Measurements from ENCODE around the gene TOM1.
"Not testable (repeated sequence)": the region's sequence is repeated elsewhere in the genome, so short reads cannot be mapped to it uniquely, and the experiment has no call there.

Gene TOM1

DNA sequence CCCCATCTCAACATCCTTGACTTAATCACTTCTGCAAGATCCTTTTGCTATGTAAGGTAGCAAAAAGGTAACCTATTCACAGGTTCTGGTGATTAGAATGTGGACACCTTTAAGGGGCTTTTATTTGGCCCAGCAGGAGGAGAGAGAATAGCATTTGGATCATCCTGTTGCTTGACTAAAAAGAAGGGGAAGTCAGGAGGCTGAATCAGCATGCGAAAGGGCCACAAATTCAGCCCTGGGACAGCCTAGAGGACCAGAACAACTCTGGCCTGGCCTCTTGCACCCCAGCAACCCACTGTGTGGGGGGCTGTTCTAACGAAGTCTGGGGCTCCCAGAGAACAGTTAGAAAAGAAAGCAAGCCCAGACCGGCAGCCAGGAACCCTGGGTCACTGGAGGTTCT, 78.0 kb downstream of the TOM1 start:
- DNase-seq, result no peak

DNA sequence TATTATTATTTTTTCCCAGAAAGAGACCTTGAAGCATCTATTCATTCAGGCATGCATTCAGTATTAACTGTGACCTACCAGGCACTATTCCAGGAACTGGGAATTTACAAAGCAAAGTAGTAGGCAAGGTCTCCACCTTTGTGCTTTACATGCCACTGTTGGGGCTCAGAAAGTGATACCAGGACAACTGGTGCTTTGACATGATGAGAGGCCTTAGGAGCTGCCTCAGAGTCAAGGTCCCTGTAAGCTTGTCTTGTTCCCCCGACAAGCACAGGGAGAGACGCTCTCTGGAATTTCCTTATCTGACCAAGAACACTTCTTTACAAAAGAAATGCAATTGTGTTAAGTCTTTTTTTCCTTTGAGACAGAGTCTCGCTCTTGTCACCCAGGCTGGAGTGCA, 78.9 kb downstream of the TOM1 start:
- no peak for DNase-seq

DNA sequence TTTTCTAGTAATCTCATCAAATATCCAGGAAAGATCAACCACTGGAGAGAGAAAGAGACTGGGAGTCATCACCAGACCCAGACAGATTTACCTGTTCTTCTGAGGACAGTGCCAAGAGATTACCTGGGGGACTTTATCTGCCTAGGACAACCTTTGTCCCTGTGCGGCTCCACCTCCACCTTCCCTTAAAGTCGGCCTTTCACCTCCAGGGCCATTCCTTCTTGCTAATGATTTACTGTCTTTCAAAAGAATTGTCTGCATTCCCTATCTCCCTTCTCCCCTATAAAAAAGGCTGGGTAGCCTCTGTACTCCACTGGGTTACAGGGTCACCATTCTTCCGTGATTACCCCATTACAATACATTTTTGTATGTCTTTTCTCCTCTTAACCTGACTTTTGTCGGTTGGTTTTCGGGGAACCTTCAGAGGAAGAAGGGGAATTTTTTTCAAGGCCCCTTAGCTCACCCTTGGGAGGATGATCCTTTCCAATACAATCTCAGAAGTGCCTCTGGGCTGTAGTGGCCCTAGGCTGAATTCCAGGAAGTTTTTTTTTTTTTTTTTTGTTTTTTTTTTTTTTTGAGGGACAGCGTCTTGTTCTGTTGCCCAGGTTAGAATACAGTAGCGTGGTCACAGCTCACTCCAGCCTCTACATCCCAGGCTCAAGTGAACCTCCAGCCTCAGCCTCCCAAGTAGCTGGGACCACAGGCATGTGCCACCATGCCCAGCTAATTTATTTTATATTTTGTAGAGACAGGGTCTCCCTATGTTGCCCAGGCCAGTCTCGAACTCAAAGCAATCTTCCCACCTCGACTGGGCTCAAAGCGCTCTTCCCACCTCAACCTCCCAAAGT, 79.7 kb downstream of the TOM1 start:
- no peak for DNase-seq

DNA sequence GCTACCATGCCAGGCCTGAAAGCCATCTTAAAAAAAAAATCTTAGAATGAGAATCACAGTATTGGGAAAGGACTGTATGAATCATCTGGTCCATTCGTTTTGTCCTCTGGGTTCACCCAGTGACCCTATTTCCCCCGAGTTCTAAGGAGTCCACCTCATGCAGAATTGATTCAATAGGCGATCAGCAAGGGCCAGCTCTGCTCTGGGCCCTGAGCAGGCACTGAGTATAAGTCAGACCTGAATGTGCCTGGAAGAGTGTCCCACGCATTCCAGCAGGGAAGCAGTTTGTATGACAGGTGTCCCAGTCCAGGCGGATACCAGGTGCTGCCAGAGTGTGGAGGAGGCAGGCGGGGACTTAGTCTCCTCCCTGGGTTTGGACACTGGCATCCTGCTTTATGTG, 80.3 kb downstream of the TOM1 start:
- no peak for DNase-seq

DNA sequence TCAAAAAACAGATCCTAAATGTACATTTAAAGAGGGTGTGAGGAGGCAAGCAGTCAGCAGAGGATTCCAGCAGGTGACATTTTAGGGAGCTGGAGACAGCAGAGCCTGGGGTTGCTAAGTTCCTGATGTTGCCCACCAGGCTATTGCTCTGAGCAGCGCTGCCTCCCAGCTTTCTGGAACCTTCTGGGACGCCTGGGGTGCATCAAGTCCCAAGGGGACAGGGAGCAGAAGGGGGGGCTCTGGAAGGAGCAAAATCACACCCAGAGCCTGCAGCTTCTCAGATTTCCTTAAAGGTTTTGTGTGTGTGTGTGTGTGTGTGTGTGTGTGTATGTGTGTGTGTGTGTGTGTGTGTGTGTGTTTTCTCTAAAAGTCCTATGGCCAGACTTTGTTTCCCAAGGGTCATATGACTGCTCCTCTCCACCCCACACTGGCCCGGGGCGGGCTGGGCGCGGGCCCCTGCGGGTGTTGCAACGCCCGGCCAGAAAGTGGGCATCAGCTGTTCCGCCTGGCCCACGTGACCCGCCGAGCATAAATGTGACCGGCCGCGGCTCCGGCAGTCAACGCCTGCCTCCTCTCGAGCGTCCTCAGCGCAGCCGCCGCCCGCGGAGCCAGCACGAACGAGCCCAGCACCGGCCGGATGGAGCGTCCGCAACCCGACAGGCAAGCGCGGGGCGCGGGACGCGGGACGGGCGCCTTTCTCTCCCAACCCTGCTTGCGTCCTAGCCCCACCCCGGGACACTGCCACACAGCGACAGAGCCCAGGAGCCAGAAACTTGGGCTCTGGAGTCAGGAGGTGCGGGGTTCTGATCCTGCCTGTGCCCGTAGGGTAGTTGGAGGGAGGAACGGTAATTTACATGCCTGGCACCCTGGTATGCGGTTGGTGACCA, 81.1 kb downstream of the TOM1 start, which contains the start of gene HMOX1:
HMOX1 (plus strand) TSS at position 560 of the 887 bp plus-strand sequence; CDS start at position 638, 78 bp downstream.
- DNase-seq, result peak; percentile 15

DNA sequence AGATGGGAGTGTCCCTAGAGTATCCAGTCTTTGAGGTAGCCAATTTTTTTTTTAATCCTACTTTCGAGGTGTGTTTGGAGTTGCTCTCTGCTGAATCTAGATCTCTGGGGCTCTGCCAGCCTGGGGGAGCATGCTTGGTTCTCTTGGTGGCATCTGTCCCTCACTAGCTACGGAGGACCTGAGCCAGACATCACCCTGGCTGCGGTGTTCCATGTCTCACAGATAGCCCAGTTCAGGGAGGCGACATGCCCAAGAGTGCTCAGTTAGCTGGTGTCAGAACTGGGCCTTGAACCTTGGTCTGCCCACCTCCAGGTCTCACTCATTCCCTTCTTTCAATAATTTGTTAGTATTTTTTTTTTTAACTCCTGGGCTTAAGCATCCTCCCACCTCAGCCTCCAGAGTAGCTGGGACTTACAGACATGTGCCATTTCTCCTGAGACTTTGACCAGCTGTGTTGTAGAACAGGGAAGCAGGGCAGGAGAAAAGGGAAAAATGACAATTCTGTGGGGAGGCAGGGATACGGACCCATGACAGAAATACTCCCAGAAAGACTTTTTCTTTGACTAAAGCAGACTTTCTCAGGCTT, 81.8 kb downstream of the TOM1 start:
- DNase-seq, result no peak

DNA sequence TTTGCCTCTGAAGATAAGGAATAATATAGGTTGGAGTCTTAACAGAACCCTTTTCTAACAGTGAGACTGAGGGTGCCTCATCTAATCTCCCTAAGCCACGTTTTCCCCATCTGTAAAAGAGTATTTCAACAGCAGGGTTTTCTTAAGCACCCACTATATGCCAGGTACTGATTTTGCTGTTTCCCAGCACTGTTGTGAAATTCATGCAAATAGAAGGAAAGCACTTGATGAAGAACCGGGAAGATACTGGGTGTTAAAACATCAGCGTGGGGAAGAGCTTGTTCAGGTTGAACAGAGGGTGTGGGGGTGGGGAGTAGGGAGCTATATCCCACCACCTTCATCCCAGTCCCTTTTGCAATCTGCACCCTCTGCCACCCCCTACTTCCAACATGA, 84.0 kb downstream of the TOM1 start:
- no peak for DNase-seq

DNA sequence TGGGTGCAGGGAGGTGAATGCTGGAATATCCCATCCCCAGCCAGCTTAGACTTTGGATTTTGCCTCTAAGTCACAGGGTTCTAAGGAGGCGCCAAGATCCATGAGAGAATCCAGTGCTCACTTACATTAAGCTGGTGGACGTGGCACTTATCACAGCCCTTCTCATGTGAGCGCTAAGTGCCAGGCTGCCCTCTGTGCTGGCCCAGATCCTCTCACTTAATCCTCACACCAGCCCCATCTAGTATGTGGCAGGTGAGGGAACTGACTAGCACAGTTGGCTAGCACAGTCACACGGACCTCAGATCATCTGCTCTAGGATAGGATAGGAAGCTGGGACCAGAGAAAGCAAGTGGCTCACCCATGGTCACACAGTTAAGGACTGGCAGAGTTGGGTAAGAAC, 84.8 kb downstream of the TOM1 start:
- no peak for DNase-seq

DNA sequence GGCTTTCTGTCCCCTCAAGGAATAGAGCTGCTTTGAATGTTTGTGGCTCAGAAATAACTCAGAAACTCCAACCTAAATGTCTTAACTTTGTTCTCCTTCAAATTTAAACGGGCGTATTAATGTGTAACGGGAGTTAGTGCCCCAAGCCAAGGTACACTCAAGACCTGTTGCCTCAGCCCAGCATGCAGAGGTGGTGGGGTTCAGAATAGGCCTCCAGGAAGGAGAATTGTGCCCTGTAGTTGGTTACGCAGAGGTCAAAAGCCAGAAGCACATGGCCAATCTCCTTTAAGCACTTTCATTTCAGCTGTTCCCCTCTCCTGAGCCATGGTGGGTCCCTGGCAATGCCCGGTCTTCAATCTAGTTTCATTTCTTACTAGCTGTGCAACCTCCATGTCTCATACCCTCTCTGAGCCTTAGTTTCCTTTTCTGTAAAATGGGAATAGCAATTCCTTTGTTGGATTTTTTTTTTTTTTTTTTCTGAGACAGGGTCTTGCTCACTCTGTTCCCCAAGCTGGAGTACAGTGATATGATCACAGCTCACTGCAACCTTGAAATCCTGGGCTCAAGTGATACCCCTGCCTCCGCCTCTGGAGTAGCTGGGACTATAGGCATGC, 85.4 kb downstream of the TOM1 start:
- DNase-seq, result no peak

DNA sequence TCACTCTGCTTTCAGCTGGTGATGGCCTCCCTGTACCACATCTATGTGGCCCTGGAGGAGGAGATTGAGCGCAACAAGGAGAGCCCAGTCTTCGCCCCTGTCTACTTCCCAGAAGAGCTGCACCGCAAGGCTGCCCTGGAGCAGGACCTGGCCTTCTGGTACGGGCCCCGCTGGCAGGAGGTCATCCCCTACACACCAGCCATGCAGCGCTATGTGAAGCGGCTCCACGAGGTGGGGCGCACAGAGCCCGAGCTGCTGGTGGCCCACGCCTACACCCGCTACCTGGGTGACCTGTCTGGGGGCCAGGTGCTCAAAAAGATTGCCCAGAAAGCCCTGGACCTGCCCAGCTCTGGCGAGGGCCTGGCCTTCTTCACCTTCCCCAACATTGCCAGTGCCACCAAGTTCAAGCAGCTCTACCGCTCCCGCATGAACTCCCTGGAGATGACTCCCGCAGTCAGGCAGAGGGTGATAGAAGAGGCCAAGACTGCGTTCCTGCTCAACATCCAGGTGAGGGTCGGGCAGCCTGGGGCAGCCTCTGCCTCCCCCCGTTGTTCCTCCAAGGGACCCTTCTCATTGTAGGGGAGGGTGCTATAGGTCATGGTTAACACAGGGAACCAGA, 87.1 kb downstream of the TOM1 start:
- DNase-seq, result no peak

DNA sequence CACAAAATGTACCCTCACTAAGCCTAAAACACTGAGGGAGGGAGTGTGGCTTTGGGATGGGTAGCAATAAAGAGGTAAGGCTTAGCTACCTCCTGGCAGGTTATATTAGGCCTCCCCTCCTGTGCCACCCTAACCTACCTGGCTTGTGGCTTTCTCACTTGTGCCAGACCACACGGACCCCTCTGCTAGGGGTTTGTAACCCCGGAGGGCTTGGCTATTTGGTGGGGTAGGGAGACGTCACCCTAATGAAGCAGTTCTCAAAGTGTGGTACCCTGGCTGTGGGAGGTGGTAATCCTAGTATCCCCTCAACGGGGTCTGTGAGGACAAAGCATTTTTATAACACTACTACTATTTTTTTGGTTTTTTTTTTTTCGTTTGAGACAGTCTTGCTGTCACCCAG, 91.2 kb downstream of the TOM1 start:
- no peak for DNase-seq

DNA sequence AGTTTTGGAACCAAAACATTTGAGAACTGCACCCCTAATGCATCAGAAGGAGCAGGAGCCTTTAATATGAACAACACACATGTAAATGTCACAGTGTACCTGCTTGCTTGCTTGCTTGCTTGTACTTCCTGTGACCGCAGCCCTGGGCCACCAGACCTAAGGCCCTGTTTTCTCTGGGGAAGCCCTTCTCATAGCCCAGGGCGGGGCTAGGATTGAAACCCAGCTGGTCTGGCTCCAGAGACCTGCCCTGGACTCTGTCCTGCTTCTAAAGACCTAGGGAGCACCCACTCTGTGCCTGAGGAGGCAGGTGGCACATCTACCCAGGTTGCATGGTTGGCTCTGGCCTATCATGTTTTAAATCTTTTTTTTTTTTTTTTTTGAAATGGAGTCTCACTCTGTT, 92.7 kb downstream of the TOM1 start:
- no peak for DNase-seq

DNA sequence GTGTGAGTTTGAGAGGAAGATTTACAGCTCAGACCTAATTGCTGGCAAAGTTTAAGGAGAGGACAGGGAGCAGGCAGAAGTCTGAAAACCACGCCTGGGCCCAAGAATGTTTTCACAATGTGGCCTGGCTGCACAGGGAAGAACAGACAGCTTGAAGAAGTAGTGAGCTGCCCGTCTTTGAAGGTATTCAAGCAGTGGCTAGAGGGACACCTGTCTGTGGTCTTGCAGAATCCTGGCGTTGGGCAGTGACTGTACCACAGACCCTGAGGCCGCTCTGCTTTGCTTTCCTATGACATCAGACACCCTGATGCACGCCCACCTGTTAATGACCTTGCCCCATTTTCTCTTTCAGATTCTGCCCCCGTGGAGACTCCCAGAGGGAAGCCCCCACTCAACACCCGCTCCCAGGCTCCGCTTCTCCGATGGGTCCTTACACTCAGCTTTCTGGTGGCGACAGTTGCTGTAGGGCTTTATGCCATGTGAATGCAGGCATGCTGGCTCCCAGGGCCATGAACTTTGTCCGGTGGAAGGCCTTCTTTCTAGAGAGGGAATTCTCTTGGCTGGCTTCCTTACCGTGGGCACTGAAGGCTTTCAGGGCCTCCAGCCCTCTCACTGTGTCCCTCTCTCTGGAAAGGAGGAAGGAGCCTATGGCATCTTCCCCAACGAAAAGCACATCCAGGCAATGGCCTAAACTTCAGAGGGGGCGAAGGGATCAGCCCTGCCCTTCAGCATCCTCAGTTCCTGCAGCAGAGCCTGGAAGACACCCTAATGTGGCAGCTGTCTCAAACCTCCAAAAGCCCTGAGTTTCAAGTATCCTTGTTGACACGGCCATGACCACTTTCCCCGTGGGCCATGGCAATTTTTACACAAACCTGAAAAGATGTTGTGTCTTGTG, 93.7 kb downstream of the TOM1 start:
- DNase-seq, result no peak

DNA sequence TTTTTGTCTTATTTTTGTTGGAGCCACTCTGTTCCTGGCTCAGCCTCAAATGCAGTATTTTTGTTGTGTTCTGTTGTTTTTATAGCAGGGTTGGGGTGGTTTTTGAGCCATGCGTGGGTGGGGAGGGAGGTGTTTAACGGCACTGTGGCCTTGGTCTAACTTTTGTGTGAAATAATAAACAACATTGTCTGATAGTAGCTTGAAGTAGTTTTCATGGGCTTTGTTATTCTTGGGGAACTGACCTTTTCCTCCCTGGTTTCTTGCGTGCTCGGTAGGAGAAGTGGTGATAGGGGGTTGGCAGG, 94.3 kb downstream of the TOM1 start:
- no peak for DNase-seq

DNA sequence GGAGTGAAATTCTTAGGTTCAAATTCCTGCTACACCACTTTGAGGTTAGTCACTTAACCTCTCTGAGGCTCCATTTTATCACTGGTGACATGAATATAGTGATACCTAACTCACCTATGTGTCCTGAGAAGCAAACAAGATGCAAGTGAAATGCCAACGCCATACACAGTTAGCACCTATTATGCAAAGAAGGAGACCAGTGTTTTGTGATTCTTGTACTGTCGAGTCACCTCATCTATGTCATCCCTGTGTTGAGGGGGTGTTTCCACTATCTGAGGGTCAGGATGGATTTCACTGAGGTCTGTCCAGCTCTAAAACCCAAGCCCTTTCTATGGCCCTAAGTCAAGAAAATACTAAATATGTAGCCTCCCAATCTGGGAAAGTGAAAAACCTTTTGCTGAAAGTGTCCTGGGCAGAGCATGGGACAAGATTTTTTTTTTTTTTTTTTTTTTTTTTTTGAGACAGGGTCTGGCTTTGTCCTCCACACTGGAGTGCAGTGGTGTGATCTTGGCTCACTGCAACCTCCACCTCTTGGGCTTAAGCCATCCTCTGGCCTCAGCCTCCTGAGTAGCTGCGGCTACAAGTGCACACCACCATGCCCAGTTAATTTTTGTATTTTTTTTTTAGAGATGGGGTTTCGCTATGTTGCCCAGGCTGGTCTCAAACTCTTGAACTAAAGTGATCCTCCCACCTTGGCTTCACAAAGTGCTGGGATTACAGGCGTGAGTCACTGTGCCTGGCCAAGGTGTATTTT, 95.3 kb downstream of the TOM1 start:
- DNase-seq, result no peak

DNA sequence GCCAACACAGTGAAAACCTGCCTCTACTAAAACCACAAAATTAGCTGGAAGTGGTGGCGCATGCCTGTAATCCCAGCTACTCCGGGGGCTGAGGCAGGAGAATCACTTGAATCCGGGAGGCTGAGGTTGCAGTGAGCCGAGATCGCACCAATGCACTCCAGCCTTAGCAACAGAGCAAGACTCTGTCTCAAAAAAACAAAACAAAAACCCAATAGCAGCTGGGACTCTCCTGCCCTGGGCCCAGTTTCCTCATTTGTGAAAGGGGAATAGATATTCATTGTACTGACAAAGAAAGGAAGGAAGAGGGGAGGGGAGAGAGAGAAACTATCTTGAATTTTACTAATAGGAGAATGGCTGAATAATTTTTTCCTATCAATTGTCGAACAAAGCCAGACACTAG, 96.9 kb downstream of the TOM1 start:
- DNase-seq, result not testable (repeated sequence)

DNA sequence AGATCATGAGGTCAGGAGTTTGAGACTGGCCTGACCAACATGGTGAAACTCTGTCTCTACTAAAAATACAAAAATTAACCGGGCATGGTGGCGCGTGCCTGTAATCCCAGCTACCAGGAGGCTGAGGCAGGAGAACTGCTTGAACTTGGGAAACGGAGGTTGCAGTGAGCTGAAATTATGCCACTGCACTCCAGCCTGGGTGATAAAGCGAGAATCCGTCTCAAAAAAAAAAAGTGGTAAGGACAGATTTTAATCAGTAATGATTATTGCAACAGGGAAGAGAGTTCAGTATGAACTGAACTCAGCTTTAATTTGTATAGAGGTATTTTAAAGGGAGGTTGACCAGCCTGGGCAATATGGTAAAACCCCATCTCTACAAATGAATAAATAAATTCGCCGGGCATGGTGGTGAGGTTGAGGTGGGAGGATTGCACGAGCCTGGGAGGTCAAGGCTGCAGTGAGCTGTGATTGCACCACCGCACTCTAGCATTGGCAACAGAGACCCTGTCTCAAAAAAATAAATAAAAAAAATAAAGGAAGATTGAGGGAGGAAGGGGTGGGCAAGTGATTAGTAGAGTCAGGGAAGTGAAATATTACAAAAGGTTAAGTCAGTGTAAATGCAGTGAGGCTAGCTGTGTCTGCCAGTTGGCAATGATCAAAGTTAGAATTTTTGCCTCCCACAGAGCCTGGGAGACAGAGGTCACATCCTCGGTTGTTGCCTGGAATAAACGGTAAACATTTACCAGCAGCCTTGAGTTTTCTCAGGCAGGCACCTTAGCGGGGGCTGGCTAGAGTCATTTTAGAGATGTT, 97.6 kb downstream of the TOM1 start:
- no peak for DNase-seq

Data from activated CD4-positive, alpha-beta T cell treated with anti-CD3 and anti-CD28 coated beads for 1 hour (primary cell).